Endothelial cell of umbilical vein (primary cell): ENCODE measurements around the gene CLDN19. TPM values are rescaled to one million over a fixed set of nuclear protein-coding genes. Genes with fewer than 3 reads are reported as not detected.

Experiments used
- BruUV-seq: library from RNA; stranded (reverse); fragments of 400-500 nt; replicated peaks from 2 replicates; lab custom pipeline; 2021; lab: Mats Ljungman, UMichigan
- CTCF ChIA-PET: fragments of 300-600, 350-600 bp; sonication (Branson Sonifier 250); formaldehyde crosslinking; loops from one replicate; lab custom pipeline; 2021; ENCODE audit warnings: antibody characterized with exemption, inconsistent platforms; lab: Charles Lee
- POLR2A ChIA-PET: fragments of 300-600, 350-600 bp; sonication (Branson Sonifier 250); formaldehyde crosslinking; loops from one replicate; lab custom pipeline; 2021; ENCODE audit warnings: antibody characterized with exemption, inconsistent platforms; lab: Charles Lee
- DNase-seq: peaks from one replicate; pipeline ENCODE4 v3.0.0-alpha.2; 2011; ENCODE audit warnings: low read depth, low spot score
- FAIRE-seq: peaks from 2 replicates; lab custom pipeline; 2011; peaks lifted over from hg19 to GRCh38; lab: Jason Lieb, UNC
- H2AFZ ChIP-seq: 2 replicates; pipeline ENCODE4 v1.6.0; 2012; ENCODE audit warnings: low read depth, low read length, control low read depth, inconsistent platforms
- H3K27ac ChIP-seq: 2 replicates; pipeline ENCODE4 v1.5.1; 2011; ENCODE audit warnings: low read depth, mild to moderate bottlenecking, control low read depth, low read length, moderate library complexity; ENCODE audit not compliant: insufficient read depth
- H3K27me3 ChIP-seq, 2 experiments: 2 replicates each; pipeline versions ENCODE4 v1.6.0 to v1.6.1; 2011; ENCODE audit warnings: low read length in 2 of 2, mixed read lengths in 1 of 2; ENCODE audit not compliant: control insufficient read depth in 2 of 2, insufficient read depth in 2 of 2
- H3K36me3 ChIP-seq, 2 experiments: 2 replicates in 1 of 2; 3 replicates in 1 of 2; pipeline ENCODE4 v1.5.1; 2011; ENCODE audit warnings: low read length in 2 of 2, mild to moderate bottlenecking in 1 of 2, moderate library complexity in 1 of 2; ENCODE audit not compliant: control insufficient read depth in 2 of 2, insufficient read depth in 2 of 2; ENCODE audit errors: extremely low read depth in 1 of 2
- H3K4me1 ChIP-seq: 3 replicates; pipeline ENCODE4 v1.5.1; 2011; ENCODE audit warnings: mild to moderate bottlenecking, low read length; ENCODE audit not compliant: control insufficient read depth, insufficient read depth; ENCODE audit errors: extremely low read depth
- H3K4me2 ChIP-seq: 2 replicates; pipeline ENCODE4 v1.6.1; 2011; ENCODE audit warnings: low read length, control low read depth, mixed read lengths; ENCODE audit not compliant: insufficient read depth
- H3K4me3 ChIP-seq, 3 experiments: fragments of 200-600 bp in 1 of 3; sonication (generic), shearing (Covaris generic) in 1 of 3; replicated peaks in 1 of 3; 2 replicates each; pipeline ENCODE4 v1.5.1; 2011 to 2016; ENCODE audit warnings: control low read depth in 3 of 3, low read length in 3 of 3, mild to moderate bottlenecking in 2 of 3, inconsistent platforms in 1 of 3, low read depth in 1 of 3, moderate library complexity in 1 of 3; ENCODE audit not compliant: insufficient read depth in 1 of 3
- H3K79me2 ChIP-seq: 2 replicates; pipeline ENCODE4 v1.6.0; 2012; ENCODE audit warnings: low read length, inconsistent platforms; ENCODE audit not compliant: control insufficient read depth, insufficient read depth
- H3K9ac ChIP-seq: replicated peaks from 2 replicates; pipeline ENCODE3; 2011; ENCODE audit warnings: low read length, control low read depth; ENCODE audit not compliant: insufficient read depth; ENCODE audit errors: extremely low read depth
- H3K9me1 ChIP-seq: replicated peaks from 3 replicates; pipeline ENCODE4 v1.6.0; 2011; ENCODE audit warnings: mild to moderate bottlenecking, low read length; ENCODE audit not compliant: control insufficient read depth, insufficient read depth; ENCODE audit errors: extremely low read depth
- H3K9me3 ChIP-seq: replicated peaks from 2 replicates; pipeline ENCODE4 v1.5.1; 2012; ENCODE audit warnings: low read length, inconsistent platforms; ENCODE audit not compliant: control insufficient read depth, insufficient read depth
- H4K20me1 ChIP-seq: replicated peaks from 2 replicates; pipeline ENCODE3; 2011; ENCODE audit warnings: mild to moderate bottlenecking, low read length; ENCODE audit not compliant: control insufficient read depth, insufficient read depth; ENCODE audit errors: extremely low read depth
- EZH2 ChIP-seq: IDR thresholded peaks from 2 replicates; pipeline ENCODE4 v1.6.1; 2012; ENCODE audit warnings: borderline replicate concordance, low read depth, mild to moderate bottlenecking, moderate library complexity, low read length, inconsistent platforms; ENCODE audit not compliant: severe bottlenecking
- FOS ChIP-seq: IDR thresholded peaks from 2 replicates; pipeline ENCODE4 v1.6.1; 2011; ENCODE audit warnings: mild to moderate bottlenecking, low read length, moderate library complexity, borderline replicate concordance; ENCODE audit not compliant: insufficient read depth
- JUN ChIP-seq: IDR thresholded peaks from 2 replicates; pipeline ENCODE4 v1.6.1; 2011; ENCODE audit warnings: borderline replicate concordance, low read depth; ENCODE audit not compliant: insufficient read length, insufficient read depth
- MYC ChIP-seq: IDR thresholded peaks from one replicate; pipeline ENCODE4 v1.6.1; 2011; ENCODE audit warnings: mild to moderate bottlenecking, low read depth, low read length
- POLR2A ChIP-seq: IDR thresholded peaks from 2 replicates; pipeline ENCODE4 v1.6.1; 2012; ENCODE audit warnings: low read depth, mild to moderate bottlenecking, control low read depth, low read length
- POLR2AphosphoS5 ChIP-seq: IDR thresholded peaks from 2 replicates; pipeline ENCODE4 v1.6.1; 2012; ENCODE audit warnings: low read depth, mild to moderate bottlenecking, control low read depth, low read length, moderate library complexity; ENCODE audit not compliant: insufficient read depth
- dilution Hi-C: fragments of 300-500 bp; cut with MboI; formaldehyde crosslinking; loops from one replicate; pipeline ENCODE4 v1.15.0; 2019; ENCODE audit warnings: low sequenced_read_pairs; ENCODE audit not compliant: extremely low pct_ligation_motif_present
- intact Hi-C: fragments of 100-400 bp; cut with micrococcal nuclease; formaldehyde crosslinking; loops from one replicate; pipeline ENCODE4 v1.10.0; 2022
- polyA plus RNA-seq, 4 experiments: library from polyadenylated mRNA; depleted of rRNA in 3 of 4; stranded (reverse) in 3 of 4; unstranded in 1 of 4; fragments of >200 nt; gene quantifications; 2 replicates each; pipeline versions ENCODE4 v1.2.1 to v1.2.3, GENCODE V29; 2011 to 2012; ENCODE audit warnings: missing spikeins in 1 of 4
- total RNA-seq: library from RNA; stranded (reverse); gene quantifications from 2 replicates; pipeline ENCODE4 v1.2.3, GENCODE V29; 2021
- TF ChIP-seq, protein P1 (sequence below), 2 donors: IDR thresholded peaks; 1 replicate in 1 of 2; 2 replicates in 1 of 2; pipeline ENCODE4 v1.5.1; 2011; ENCODE audit warnings: low read length in 2 of 2, mild to moderate bottlenecking in 2 of 2, moderate library complexity in 2 of 2, control low read depth in 1 of 2, inconsistent platforms in 1 of 2, low read depth in 1 of 2; ENCODE audit not compliant: insufficient read depth in 1 of 2; ENCODE audit errors: extremely low read depth in 1 of 2
- TF ChIP-seq, protein P2 (sequence below): IDR thresholded peaks from 2 replicates; pipeline ENCODE4 v1.6.1; 2011; ENCODE audit not compliant: insufficient read depth, insufficient read length

The CLDN19 gene
- total and polyA plus RNA-seq, 2 donors (not counting 3 experiments of a cell fraction or from before 2014, with no cell fraction given) = not detected

DNA sequence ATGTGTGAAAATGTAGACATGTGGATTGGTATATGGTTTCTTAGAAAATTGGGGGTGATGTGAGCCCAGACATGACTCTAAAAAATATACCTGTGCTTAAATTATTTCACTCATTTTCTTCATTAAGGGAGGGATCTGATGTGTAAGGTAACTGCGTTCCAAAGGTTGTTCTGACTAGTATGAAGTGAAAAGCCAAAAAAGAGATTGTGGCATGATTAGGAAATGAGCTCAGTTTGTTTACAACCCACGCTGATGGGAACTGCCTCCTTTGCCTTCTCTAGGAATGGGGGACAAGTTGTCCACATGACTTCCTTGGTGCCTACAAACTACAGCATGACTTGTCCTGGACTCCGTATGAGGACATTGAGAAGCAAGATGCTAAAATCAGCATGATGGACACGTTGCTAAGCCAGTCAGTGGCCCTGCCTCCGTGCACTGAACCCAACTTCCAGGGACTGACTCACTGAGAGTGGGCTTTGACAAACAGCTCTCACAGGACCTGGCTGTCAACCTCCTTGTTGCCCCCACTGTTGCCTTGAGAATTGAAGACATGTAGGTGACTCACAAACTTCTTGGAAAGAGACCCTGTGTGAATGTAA lies 35.0 kb upstream of the CLDN19 start:
- Histone ChIP-seq H3K27me3 (no peaks in the 10 kb centered on the region), H3K4me3 (no peak overlapping the region), H2AFZ (no peak overlapping the region), H3K4me1 (no peaks in the 10 kb centered on the region), H3K4me2 (no peak overlapping the region), H3K79me2 (peaks cover 15% of the 10 kb centered on the region), H3K27ac (no peak overlapping the region), H3K9me1 (no peaks in the 10 kb centered on the region), H3K9me3 (no peaks in the 10 kb centered on the region), H4K20me1 (no peaks in the 10 kb centered on the region), H3K36me3 (peaks cover 6 to 11% of the 10 kb centered on the region in 2 experiments), H3K9ac (no peak overlapping the region)
- DNase-seq (no peak), FAIRE-seq (no peak)
- dilution Hi-C loops = no loop called here
- POLR2A ChIA-PET = no interaction called here
- intact Hi-C loops = no loop called here
- TF ChIP-seq POLR2A = no peak
- TF ChIP-seq, protein P1, sequence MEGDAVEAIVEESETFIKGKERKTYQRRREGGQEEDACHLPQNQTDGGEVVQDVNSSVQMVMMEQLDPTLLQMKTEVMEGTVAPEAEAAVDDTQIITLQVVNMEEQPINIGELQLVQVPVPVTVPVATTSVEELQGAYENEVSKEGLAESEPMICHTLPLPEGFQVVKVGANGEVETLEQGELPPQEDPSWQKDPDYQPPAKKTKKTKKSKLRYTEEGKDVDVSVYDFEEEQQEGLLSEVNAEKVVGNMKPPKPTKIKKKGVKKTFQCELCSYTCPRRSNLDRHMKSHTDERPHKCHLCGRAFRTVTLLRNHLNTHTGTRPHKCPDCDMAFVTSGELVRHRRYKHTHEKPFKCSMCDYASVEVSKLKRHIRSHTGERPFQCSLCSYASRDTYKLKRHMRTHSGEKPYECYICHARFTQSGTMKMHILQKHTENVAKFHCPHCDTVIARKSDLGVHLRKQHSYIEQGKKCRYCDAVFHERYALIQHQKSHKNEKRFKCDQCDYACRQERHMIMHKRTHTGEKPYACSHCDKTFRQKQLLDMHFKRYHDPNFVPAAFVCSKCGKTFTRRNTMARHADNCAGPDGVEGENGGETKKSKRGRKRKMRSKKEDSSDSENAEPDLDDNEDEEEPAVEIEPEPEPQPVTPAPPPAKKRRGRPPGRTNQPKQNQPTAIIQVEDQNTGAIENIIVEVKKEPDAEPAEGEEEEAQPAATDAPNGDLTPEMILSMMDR (IDR thresholded peaks at IDR 0.05; ENCODE audit: extremely low read depth in 1 of 2, insufficient read depth in 1 of 2, low read depth in 1 of 2, low read length in 2 of 2) = no peak
- TF ChIP-seq POLR2AphosphoS5 = no peak
- TF ChIP-seq, protein P2, sequence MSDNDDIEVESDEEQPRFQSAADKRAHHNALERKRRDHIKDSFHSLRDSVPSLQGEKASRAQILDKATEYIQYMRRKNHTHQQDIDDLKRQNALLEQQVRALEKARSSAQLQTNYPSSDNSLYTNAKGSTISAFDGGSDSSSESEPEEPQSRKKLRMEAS = no peak
- no peak for TF ChIP-seq EZH2
- no peak for TF ChIP-seq JUN
- no peak for TF ChIP-seq MYC
- no peak for TF ChIP-seq FOS
- BruUV-seq = no TSS peak
- CTCF ChIA-PET = interaction anchor here (0.5 to 2.5 kb wide), 4 partner anchors 9 to 301 kb away, joined by 3 to 11 read pairs (median 4); partner anchors contain the start of gene P3H1
